Activated CD4-positive, alpha-beta T cell treated with anti-CD3 and anti-CD28 coated beads, Interleukin-2, amount 10 ng/mL, durations not matched to agents 7 days and 5 days (primary cell): ENCODE measurements around the gene MYDGF. TPM values are rescaled to one million over a fixed set of nuclear protein-coding genes. Genes with fewer than 3 reads are reported as not detected.

ENCODE experiments used
- CTCF ChIA-PET: fragments of 350-600 bp; sonication (Branson Sonifier 250); formaldehyde crosslinking; loops from one replicate; lab custom pipeline; 2021; ENCODE audit warnings: antibody characterized with exemption; lab: Charles Lee
- POLR2A ChIA-PET: fragments of 350-600 bp; sonication (Branson Sonifier 250); formaldehyde crosslinking; loops from one replicate; lab custom pipeline; 2021; ENCODE audit warnings: antibody characterized with exemption; lab: Charles Lee
- DNase-seq: peaks from one replicate; pipeline ENCODE4 v3.0.0-alpha.2; 2020
- H3K27ac Mint-ChIP-seq: one replicate; pipeline ENCODE4 v1.8.0; 2021; ENCODE audit warnings: mild to moderate bottlenecking, moderate library complexity, mixed read lengths
- H3K27me3 Mint-ChIP-seq: one replicate; pipeline ENCODE4 v1.8.0; 2021; ENCODE audit warnings: mixed read lengths
- H3K36me3 Mint-ChIP-seq: one replicate; pipeline ENCODE4 v1.8.0; 2021; ENCODE audit warnings: low read depth, mixed read lengths
- H3K4me1 Mint-ChIP-seq: one replicate; pipeline ENCODE4 v1.8.0; 2021; ENCODE audit warnings: mixed read lengths
- H3K4me3 Mint-ChIP-seq: one replicate; pipeline ENCODE4 v1.8.0; 2021; ENCODE audit warnings: mild to moderate bottlenecking, moderate library complexity, mixed read lengths
- H3K9me3 Mint-ChIP-seq: one replicate; pipeline ENCODE4 v1.8.0; 2021; ENCODE audit warnings: mixed read lengths
- total RNA-seq, 2 experiments: library from RNA; stranded (reverse); gene quantifications; one replicate each; pipeline ENCODE4 v1.2.3, GENCODE V29; 2021

The MYDGF gene
- total RNA-seq, 2 experiments from 2014 or later: 36.2 to 45.3 TPM

GRCh38 chr19:4642625-4643024, 27.5 kb downstream of the MYDGF start:
- Mint-ChIP-seq H3K9me3 (no peaks in the 10 kb centered on the region), H3K27me3 (no peaks in the 10 kb centered on the region), H3K4me1 (peaks cover 24% of the 10 kb centered on the region), H3K4me3 (no peak overlapping the region), H3K27ac (peak overlapping the region; percentile 64), H3K36me3 (peaks cover 4% of the 10 kb centered on the region)
- no peak for DNase-seq
- CTCF ChIA-PET: interaction anchor here (0.6 kb wide), 1 partner anchor 668 kb away, joined by 3 read pairs; no protein-coding TSS in a partner anchor
- POLR2A ChIA-PET: no interaction called here

DNA sequence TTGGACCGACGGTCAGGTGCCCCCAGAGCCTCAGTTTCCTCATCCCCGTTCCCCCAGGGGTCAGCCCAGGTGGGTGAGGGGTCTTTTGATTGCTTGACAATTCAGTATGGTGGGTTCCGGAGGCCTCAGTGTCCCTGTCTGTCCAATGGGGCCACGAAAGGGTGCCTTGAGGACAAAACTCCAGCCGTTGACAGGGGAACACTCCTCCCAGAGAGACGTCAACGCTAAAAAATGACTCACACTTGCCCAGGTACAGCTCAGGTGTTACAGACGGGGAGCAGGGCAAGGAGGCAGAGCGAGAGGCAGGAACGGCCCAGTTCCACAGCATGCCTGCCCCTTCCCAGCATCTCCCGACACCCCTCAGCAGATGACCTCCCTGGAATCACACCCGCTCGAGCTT, 29.0 kb downstream of the MYDGF start:
- H3K27ac Mint-ChIP-seq: no peak overlapping the region
- no peaks in the 10 kb centered on the region for H3K9me3 Mint-ChIP-seq
- H3K27me3 Mint-ChIP-seq: no peaks in the 10 kb centered on the region
- POLR2A ChIA-PET: no interaction called here
- peaks cover 2% of the 10 kb centered on the region for H3K36me3 Mint-ChIP-seq
- peaks cover 35% of the 10 kb centered on the region for H3K4me1 Mint-ChIP-seq
- DNase-seq: no peak
- H3K4me3 Mint-ChIP-seq: peak overlapping the region; percentile 25
- CTCF ChIA-PET: interaction anchor here (0.6 to 1.7 kb wide), 3 partner anchors 74 to 635 kb away, joined by 3 to 4 read pairs (median 3); partner anchors contain the start of gene FEM1A

GRCh38 chr19:4640247-4641000, 29.7 kb downstream of the MYDGF start:
- CTCF ChIA-PET: interaction anchor here (0.5 to 1.7 kb wide), 3 partner anchors 73 to 1660 kb away, joined by 3 to 4 read pairs (median 3); partner anchors contain the start of gene FEM1A

GRCh38 chr19:4639531-4640246, 30.5 kb downstream of the MYDGF start:
- H3K4me1 Mint-ChIP-seq: peaks cover 39% of the 10 kb centered on the region
- H3K9me3 Mint-ChIP-seq: no peaks in the 10 kb centered on the region
- peak overlapping the region; percentile 94 for H3K4me3 Mint-ChIP-seq
- H3K27me3 Mint-ChIP-seq: no peaks in the 10 kb centered on the region
- CTCF ChIA-PET: no interaction called here
- peak overlapping the region; percentile 86 for H3K27ac Mint-ChIP-seq
- DNase-seq: no peak
- H3K36me3 Mint-ChIP-seq: peaks cover 2% of the 10 kb centered on the region
- POLR2A ChIA-PET: no interaction called here

More at GRCh38 chr19:4640247-4641000, 29.7 kb downstream of the MYDGF start:
- Mint-ChIP-seq H3K27me3 (no peaks in the 10 kb centered on the region), H3K27ac (peak overlapping the region; percentile 86), H3K36me3 (peaks cover 2% of the 10 kb centered on the region), H3K9me3 (no peaks in the 10 kb centered on the region), H3K4me1 (peaks cover 35% of the 10 kb centered on the region), H3K4me3 (peak overlapping the region; percentile 94)
- POLR2A ChIA-PET: no interaction called here
- DNase-seq: no peak

DNA sequence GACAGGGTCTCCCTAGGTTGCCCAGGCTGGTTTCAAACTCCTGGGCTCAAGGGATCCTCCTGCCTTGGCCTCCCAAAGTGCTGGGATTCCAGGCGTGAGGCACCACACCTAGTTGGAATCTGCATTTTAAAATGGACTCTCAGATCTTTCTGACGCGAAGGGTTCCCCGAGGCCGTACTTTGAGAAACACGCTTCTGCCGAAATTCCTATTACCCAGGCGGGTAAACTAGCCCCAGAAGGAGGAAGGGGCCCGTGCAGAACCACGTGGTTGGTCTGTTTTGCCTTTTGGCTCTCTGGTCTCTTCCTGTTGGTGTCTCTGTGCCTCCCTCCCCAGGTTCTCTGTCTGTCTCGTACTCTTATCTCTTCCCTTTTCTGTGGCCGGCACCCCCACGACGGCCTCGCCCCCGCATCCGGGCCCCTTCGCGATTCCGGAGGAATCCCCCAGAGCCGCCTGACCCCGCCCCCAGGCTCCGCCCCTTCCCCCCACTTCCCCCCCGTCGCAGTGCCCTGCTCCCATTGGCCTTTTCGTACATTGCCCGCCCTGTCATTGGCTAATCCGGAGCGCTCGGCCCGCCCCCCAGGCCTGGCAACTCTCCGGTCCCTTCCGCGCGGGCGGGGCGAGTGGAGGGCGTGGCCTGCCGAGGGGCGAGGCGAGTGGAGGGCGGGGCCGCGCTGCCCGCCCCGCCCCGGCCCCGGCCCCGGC, 31.2 kb downstream of the MYDGF start, which contains the start of gene TNFAIP8L1:
TNFAIP8L1 (plus strand) TSS at position 689 of the 703 bp plus-strand sequence. CDS start 12,354 bp downstream, outside the sequence.
- ChIA-PET POLR2A (no interaction called here), CTCF (interaction anchor here (3.4 kb wide), 1 partner anchor 11 kb away, joined by 25 read pairs; no protein-coding TSS in a partner anchor)
- Mint-ChIP-seq H3K9me3 (no peaks in the 10 kb centered on the region), H3K4me1 (peaks cover 42% of the 10 kb centered on the region), H3K27ac (peak within 1 kb of the TSS; percentile 94), H3K27me3 (no peaks in the 10 kb centered on the region), H3K36me3 (peaks cover 2% of the 10 kb centered on the region), H3K4me3 (peak within 1 kb of the TSS; percentile 94)
- peak; percentile 99 for DNase-seq

DNA sequence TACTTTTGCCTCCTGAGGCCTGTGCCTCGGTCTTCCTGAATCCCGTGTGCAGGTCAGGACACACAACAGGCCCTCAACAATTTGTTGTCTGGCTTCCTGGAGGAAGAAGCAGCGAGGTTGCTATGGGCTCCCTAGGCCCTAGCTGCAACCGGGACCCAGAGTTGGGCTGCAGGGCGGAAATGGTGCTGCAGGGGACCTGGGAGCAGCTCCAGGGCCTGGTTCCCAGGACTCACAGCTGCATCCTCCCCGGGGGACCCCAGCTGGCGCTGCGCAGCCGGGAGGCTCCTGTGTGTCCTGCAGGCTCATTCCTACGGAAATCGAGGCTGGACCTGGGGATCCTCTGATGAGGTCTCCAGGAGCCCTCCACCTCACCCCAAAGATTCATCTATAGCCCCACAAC, 31.8 kb downstream of the MYDGF start:
- H3K27me3 Mint-ChIP-seq: no peaks in the 10 kb centered on the region
- peak overlapping the region; percentile 16 for H3K4me3 Mint-ChIP-seq
- no peaks in the 10 kb centered on the region for H3K9me3 Mint-ChIP-seq
- H3K27ac Mint-ChIP-seq: peak overlapping the region; percentile 94
- peaks cover 44% of the 10 kb centered on the region for H3K4me1 Mint-ChIP-seq
- POLR2A ChIA-PET: no interaction called here
- peaks cover 2% of the 10 kb centered on the region for H3K36me3 Mint-ChIP-seq
- no peak for DNase-seq
- CTCF ChIA-PET: interaction anchor here (3.4 kb wide), 1 partner anchor 11 kb away, joined by 25 read pairs; no protein-coding TSS in a partner anchor

DNA sequence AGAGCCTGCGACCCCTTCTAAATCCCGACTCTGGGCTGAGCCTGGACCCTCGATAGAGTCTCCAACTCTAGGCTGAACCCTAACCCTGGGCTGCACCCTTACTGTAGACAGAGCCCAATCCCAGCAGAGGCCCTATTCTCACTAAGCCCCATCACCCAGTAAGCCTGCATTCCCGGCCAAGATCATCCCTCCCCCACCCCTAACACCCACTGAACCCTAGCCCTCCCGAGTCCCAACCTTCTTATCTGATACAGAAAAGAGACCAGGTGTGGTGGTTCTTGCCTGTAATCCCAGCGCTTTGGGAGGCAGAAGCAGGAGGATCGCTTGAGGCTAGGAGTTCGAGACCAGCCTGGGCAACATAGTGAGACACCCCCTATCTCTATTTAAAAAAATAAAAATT, 33.4 kb downstream of the MYDGF start:
- Mint-ChIP-seq H3K9me3 (no peaks in the 10 kb centered on the region), H3K4me1 (peaks cover 43% of the 10 kb centered on the region), H3K36me3 (peaks cover 2% of the 10 kb centered on the region), H3K27ac (peak overlapping the region; percentile 13), H3K4me3 (no peak overlapping the region), H3K27me3 (no peaks in the 10 kb centered on the region)
- ChIA-PET POLR2A (no interaction called here), CTCF (interaction anchor here (0.7 to 3.4 kb wide), 19 partner anchors 8 to 112 kb away, joined by 3 to 25 read pairs (median 5); partner anchors contain the start of gene LRG1)
- DNase-seq: no peak

DNA sequence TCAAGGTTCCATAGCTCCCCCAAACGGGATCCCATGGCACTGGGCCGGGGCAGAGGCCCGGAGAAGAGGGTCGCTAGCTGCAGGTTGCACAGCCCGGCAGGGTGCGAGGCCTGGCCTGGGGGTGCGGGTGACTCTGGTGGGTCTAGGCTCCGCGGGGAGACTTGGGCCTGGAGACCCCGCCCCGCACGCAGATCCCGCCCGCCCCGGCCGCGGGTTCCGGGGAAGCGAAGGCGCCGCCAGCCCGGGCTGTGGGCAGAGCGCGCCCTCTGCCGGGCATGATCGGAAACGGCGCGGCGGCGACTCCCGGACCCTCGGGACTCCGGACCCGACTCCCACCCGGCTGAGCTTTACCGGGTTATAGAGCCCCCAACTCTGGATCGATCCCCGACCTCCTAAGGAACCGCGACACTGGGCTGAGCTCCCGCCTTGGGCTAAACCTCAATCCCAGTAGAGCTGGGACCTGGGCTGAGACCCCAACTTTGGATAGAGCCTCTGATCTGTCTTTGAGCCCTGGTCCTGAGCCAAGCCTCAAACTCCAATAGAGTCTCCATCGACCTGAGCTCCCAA, 33.9 kb downstream of the MYDGF start:
- POLR2A ChIA-PET: no interaction called here
- Mint-ChIP-seq H3K27me3 (no peaks in the 10 kb centered on the region), H3K27ac (peak overlapping the region; percentile 74), H3K9me3 (no peaks in the 10 kb centered on the region), H3K4me1 (peaks cover 39% of the 10 kb centered on the region), H3K4me3 (peak overlapping the region; percentile 54), H3K36me3 (peaks cover 2% of the 10 kb centered on the region)
- CTCF ChIA-PET: interaction anchor here (0.6 to 3.4 kb wide), 23 partner anchors 8 to 155 kb away, joined by 3 to 25 read pairs (median 5); partner anchors contain the start of genes FEM1A and LRG1
- peak; percentile 76 for DNase-seq

GRCh38 chr19:4635754-4636116, 34.4 kb downstream of the MYDGF start:
- CTCF ChIA-PET: interaction anchor here (0.6 to 3.4 kb wide), 18 partner anchors 8 to 155 kb away, joined by 3 to 25 read pairs (median 6); partner anchors contain the start of gene FEM1A
- Mint-ChIP-seq H3K27ac (peak overlapping the region; percentile 74), H3K9me3 (no peaks in the 10 kb centered on the region), H3K4me1 (peaks cover 37% of the 10 kb centered on the region), H3K27me3 (no peaks in the 10 kb centered on the region), H3K4me3 (peak overlapping the region; percentile 54), H3K36me3 (peaks cover 2% of the 10 kb centered on the region)
- DNase-seq: no peak
- POLR2A ChIA-PET: no interaction called here

GRCh38 chr19:4633140-4633967, 36.8 kb downstream of the MYDGF start:
- Mint-ChIP-seq H3K27ac (no peak overlapping the region), H3K9me3 (no peaks in the 10 kb centered on the region), H3K36me3 (no peaks in the 10 kb centered on the region), H3K4me1 (peaks cover 24% of the 10 kb centered on the region), H3K27me3 (no peaks in the 10 kb centered on the region), H3K4me3 (no peak overlapping the region)
- DNase-seq: peak; percentile 56
- ChIA-PET CTCF (interaction anchor here (0.8 to 3.1 kb wide), 10 partner anchors 11 to 108 kb away, joined by 3 to 10 read pairs (median 4); no protein-coding TSS in a partner anchor), POLR2A (interaction anchor here (0.5 to 0.6 kb wide), 2 partner anchors 65 to 320 kb away, joined by 4 to 11 read pairs; no protein-coding TSS in a partner anchor)

GRCh38 chr19:4624733-4625362, 45.3 kb downstream of the MYDGF start:
- CTCF ChIA-PET: no interaction called here
- no peaks in the 10 kb centered on the region for H3K4me1 Mint-ChIP-seq

More at GRCh38 chr19:4624733-4625362, 45.3 kb downstream of the MYDGF start:
- H3K27me3 Mint-ChIP-seq: peaks cover 4% of the 10 kb centered on the region
- H3K4me3 Mint-ChIP-seq: no peak overlapping the region
- no peaks in the 10 kb centered on the region for H3K9me3 Mint-ChIP-seq
- no peaks in the 10 kb centered on the region for H3K36me3 Mint-ChIP-seq
- POLR2A ChIA-PET: no interaction called here
- DNase-seq: no peak
- no peak overlapping the region for H3K27ac Mint-ChIP-seq
